K562 (cell line): ENCODE results near the gene RO60. TPM values are rescaled to one million over a fixed set of nuclear protein-coding genes. Genes with fewer than 3 reads are reported as not detected.

Source experiments
- ATAC-seq: fragments of 200-7000 bp; cut with Tn5 transposase; 3 replicates; pipeline ENCODE4 v1.9.1; 2020; ENCODE audit warnings: moderate library complexity
- BruUV-seq: library from RNA; stranded (reverse); fragments of 400-500 nt; replicated peaks from 2 replicates; lab custom pipeline; 2021; lab: Mats Ljungman, UMichigan
- CTCF ChIA-PET: fragments of 300-600 bp; formaldehyde crosslinking; extraction: SDS; loops from one replicate; lab custom pipeline; 2021; ENCODE audit warnings: low intra/inter-chr PET ratio; lab: Yijun Ruan, JAX
- POLR2A ChIA-PET: fragments of 300-600, 350-650 bp; sonication (Branson Sonifier 250); formaldehyde crosslinking; extraction: SDS; loops from one replicate; lab custom pipeline; 2021; ENCODE audit warnings: antibody characterized with exemption, inconsistent platforms; lab: Yijun Ruan, JAX
- DNase-seq, 4 experiments: peaks; one replicate each; pipeline versions ENCODE4 v3.0.0 to v3.0.0-alpha.2; 2011 to 2018; ENCODE audit warnings: low spot score in 3 of 4, mixed read lengths in 3 of 4; ENCODE audit errors: extremely low read depth in 1 of 4
- FAIRE-seq: peaks from 2 replicates; lab custom pipeline; 2011; peaks lifted over from hg19 to GRCh38; lab: Jason Lieb, UNC
- H2AFZ ChIP-seq: 2 replicates; pipeline ENCODE4 v1.6.0; 2011; ENCODE audit warnings: low read depth, low read length, control low read depth, inconsistent platforms
- H3K27ac ChIP-seq: fragments of 200-600 bp; 3 replicates; pipeline ENCODE4 v1.8.0; 2011; ENCODE audit warnings: low read depth, mild to moderate bottlenecking, control low read depth, inconsistent platforms, low read length, moderate library complexity, mixed read lengths; ENCODE audit errors: extremely low read depth
- H3K27me3 ChIP-seq, 2 experiments: fragments of 300-600 bp in 1 of 2; 2 replicates in 1 of 2; 3 replicates in 1 of 2; pipeline versions ENCODE4 v1.6.0 to v1.8.0; 2011; ENCODE audit warnings: inconsistent platforms in 2 of 2, low read length in 2 of 2, mild to moderate bottlenecking in 1 of 2, mixed read lengths in 1 of 2, moderate library complexity in 1 of 2; ENCODE audit not compliant: control insufficient read depth in 2 of 2, insufficient read depth in 2 of 2
- H3K36me3 ChIP-seq: fragments of 300-600 bp; 3 replicates; pipeline ENCODE4 v1.8.0; 2011; ENCODE audit warnings: mild to moderate bottlenecking, low read length, inconsistent platforms; ENCODE audit not compliant: control insufficient read depth, insufficient read depth
- H3K4me1 ChIP-seq, 2 experiments: fragments of 200-600 bp in 1 of 2; replicated peaks in 1 of 2; 2 replicates in 1 of 2; 3 replicates in 1 of 2; pipeline versions ENCODE4 v1.5.1 to v1.8.0; 2011; ENCODE audit warnings: inconsistent platforms in 2 of 2, low read length in 2 of 2, mild to moderate bottlenecking in 1 of 2, mixed read lengths in 1 of 2, moderate library complexity in 1 of 2; ENCODE audit not compliant: control insufficient read depth in 2 of 2, insufficient read depth in 2 of 2
- H3K4me2 ChIP-seq: 2 replicates; pipeline ENCODE4 v1.6.1; 2011; ENCODE audit warnings: low read length, control low read depth, inconsistent platforms, mixed read lengths; ENCODE audit not compliant: insufficient read depth
- H3K4me3 ChIP-seq: fragments of 200-600 bp; sonication (generic), shearing (Covaris generic); 2 replicates; pipeline ENCODE4 v1.5.1; 2016; ENCODE audit warnings: control low read depth, inconsistent platforms
- H3K79me2 ChIP-seq: fragments of 200-600 bp; 3 replicates; pipeline ENCODE4 v1.8.0; 2011; ENCODE audit warnings: low read length, inconsistent platforms; ENCODE audit not compliant: control insufficient read depth, insufficient read depth
- H3K9ac ChIP-seq, 2 experiments: 2 replicates each; pipeline versions ENCODE4 v1.6.0 to v1.6.1; 2011; ENCODE audit warnings: low read depth in 2 of 2, low read length in 2 of 2, control low read depth in 1 of 2, inconsistent platforms in 1 of 2, mild to moderate bottlenecking in 1 of 2, mixed read lengths in 1 of 2; ENCODE audit not compliant: insufficient read depth in 1 of 2
- H3K9me1 ChIP-seq: one replicate; pipeline ENCODE4 v1.6.0; 2011; ENCODE audit warnings: inconsistent platforms, mild to moderate bottlenecking, low read length, moderate library complexity; ENCODE audit not compliant: control insufficient read depth, insufficient read depth
- H3K9me3 ChIP-seq: replicated peaks from 2 replicates; pipeline ENCODE4 v1.5.1; 2011; ENCODE audit warnings: low read depth, low read length, inconsistent platforms; ENCODE audit not compliant: control insufficient read depth, insufficient read depth
- H4K20me1 ChIP-seq: replicated peaks from 2 replicates; pipeline ENCODE4 v1.6.1; 2011; ENCODE audit warnings: low read length, inconsistent platforms, mixed read lengths; ENCODE audit not compliant: control insufficient read depth, insufficient read depth
- CREB1 ChIP-seq, 2 experiments: sonication (generic) in 1 of 2; formaldehyde crosslinking in 1 of 2; IDR thresholded peaks; 2 replicates each; pipeline versions ENCODE4 v1.6.1 to v1.8.0; 2012 to 2022; ENCODE audit warnings: inconsistent platforms in 1 of 2, mild to moderate bottlenecking in 1 of 2, missing genetic modification reagents in 1 of 2, moderate library complexity in 1 of 2
- CREB5 ChIP-seq: fragments of 250-450 bp; sonication (Bioruptor Pico); IDR thresholded peaks from 2 replicates; pipeline ENCODE4 v1.5.0; 2020; ENCODE audit warnings: mild to moderate bottlenecking
- DMBX1 ChIP-seq: fragments of 250-450 bp; sonication (Bioruptor Pico); IDR thresholded peaks from 2 replicates; pipeline ENCODE4 v1.8.0; 2022; ENCODE audit warnings: inconsistent platforms, mild to moderate bottlenecking, moderate library complexity, borderline replicate concordance
- FIP1L1 ChIP-seq: fragments of 200-400 bp; formaldehyde crosslinking; IDR thresholded peaks from 2 replicates; pipeline ENCODE4 v1.6.1; 2018; ENCODE audit warnings: mild to moderate bottlenecking, low read depth, low read length; ENCODE audit not compliant: poor library complexity, severe bottlenecking
- JUN ChIP-seq, 2 experiments: sonication (generic) in 1 of 2; formaldehyde crosslinking in 1 of 2; IDR thresholded peaks; 2 replicates each; pipeline versions ENCODE4 v1.6.1 to v1.8.0; 2012 to 2022; ENCODE audit warnings: borderline replicate concordance in 2 of 2, mild to moderate bottlenecking in 2 of 2, improper control_type of control experiment in 1 of 2, low read depth in 1 of 2, low read length in 1 of 2, missing genetic modification reagents in 1 of 2
- KLF1 ChIP-seq: fragments of 450-650 bp; IDR thresholded peaks from 2 replicates; pipeline ENCODE4 v1.6.1; 2016; ENCODE audit warnings: missing genetic modification characterization, missing compliant biosample characterization
- KLF6 ChIP-seq: fragments of 250-450 bp; sonication (Bioruptor Pico); IDR thresholded peaks from 2 replicates; pipeline ENCODE4 v1.4.0; 2020; ENCODE audit warnings: mild to moderate bottlenecking, moderate library complexity, borderline replicate concordance
- NFXL1 ChIP-seq: fragments of 450-650 bp; formaldehyde crosslinking; IDR thresholded peaks from 2 replicates; pipeline ENCODE4 v1.4.0; 2021; ENCODE audit warnings: mild to moderate bottlenecking
- NR4A1 ChIP-seq, 2 experiments: fragments of 250-450 bp in 1 of 2; fragments of 450-650 bp in 1 of 2; sonication (Bioruptor Pico) in 1 of 2; IDR thresholded peaks; 2 replicates each; pipeline versions ENCODE4 v1.4.0 to v1.6.1; 2016 to 2020; ENCODE audit warnings: mild to moderate bottlenecking in 2 of 2, missing compliant biosample characterization in 1 of 2, missing genetic modification characterization in 1 of 2, moderate library complexity in 1 of 2
- POLR2B ChIP-seq: fragments of 450-650 bp; IDR thresholded peaks from 2 replicates; pipeline ENCODE4 v1.6.1; 2018; ENCODE audit warnings: low read depth; ENCODE audit not compliant: partially characterized antibody
- PTBP1 ChIP-seq: fragments of 200-400 bp; formaldehyde crosslinking; IDR thresholded peaks from 2 replicates; pipeline ENCODE4 v1.6.1; 2017; ENCODE audit warnings: low read depth, low read length
- RBBP5 ChIP-seq: fragments of 200-600 bp; sonication (generic); IDR thresholded peaks from 2 replicates; pipeline ENCODE4 v1.6.1; 2012; ENCODE audit warnings: borderline replicate concordance, mild to moderate bottlenecking, low read length, control low read depth, inconsistent platforms; ENCODE audit not compliant: insufficient read depth, poor library complexity, severe bottlenecking
- SMARCE1 ChIP-seq: fragments of 450-650 bp; IDR thresholded peaks from 2 replicates; pipeline ENCODE4 v1.7.1; 2016; ENCODE audit warnings: mild to moderate bottlenecking
- SP2 ChIP-seq: IDR thresholded peaks from 2 replicates; pipeline ENCODE4 v1.6.1; 2011; ENCODE audit warnings: mild to moderate bottlenecking, low read depth, low read length, moderate library complexity; ENCODE audit not compliant: poor library complexity, severe bottlenecking; ENCODE audit errors: extremely low read depth
- TCF15 ChIP-seq: fragments of 250-450 bp; sonication (Bioruptor Pico); IDR thresholded peaks from 2 replicates; pipeline ENCODE4 v1.8.0; 2022; ENCODE audit warnings: moderate library complexity, mild to moderate bottlenecking, inconsistent platforms
- XRCC4 ChIP-seq: IDR thresholded peaks from one replicate; pipeline ENCODE4 v1.6.1; 2011; ENCODE audit not compliant: insufficient read depth, insufficient read length; ENCODE audit errors: extremely low read depth
- ZNF263 ChIP-seq: sonication (generic); formaldehyde crosslinking; IDR thresholded peaks from 2 replicates; pipeline ENCODE4 v1.8.0; 2022; ENCODE audit warnings: mild to moderate bottlenecking, missing genetic modification reagents, borderline replicate concordance
- ZNF764 ChIP-seq: fragments of 250-450 bp; sonication (Bioruptor Pico); IDR thresholded peaks from 2 replicates; pipeline ENCODE4 v1.4.0; 2020; ENCODE audit warnings: low read depth, mild to moderate bottlenecking, moderate library complexity
- WGBS: fragments of 100-300 bp; shearing (Covaris generic); methylation state at CpG from one replicate; pipeline ENCODE4 v1.1.6; 2016; ENCODE audit warnings: low coverage, mixed read lengths; ENCODE audit not compliant: insufficient coverage; ENCODE audit errors: missing lambda C conversion rate; 5-methylcytosine and 5-hydroxymethylcytosine counted together
- in situ Hi-C: fragments of 300-500 bp; cut with MboI; formaldehyde crosslinking; loops from 4 replicates; pipeline ENCODE4 v1.15.0; 2018; ENCODE audit warnings: inconsistent platforms, mixed read lengths
- intact Hi-C: fragments of 100-400 bp; cut with micrococcal nuclease; formaldehyde crosslinking; loops from 2 replicates; pipeline ENCODE4 v1.14.2; 2022
- polyA plus RNA-seq, 8 experiments: library from polyadenylated mRNA; depleted of rRNA in 4 of 8; stranded (reverse) in 5 of 8; unstranded in 3 of 8; fragments of >200 nt; fragmentation: Nextera tagmentation in 2 of 8; fragmentation: Illumina TruSeq in 1 of 8; extraction: Ambion mirVana in 2 of 8; extraction: Trizol in 1 of 8; gene quantifications; 2 replicates each; pipeline versions ENCODE4 v1.2.1 to v1.2.3, GENCODE V29; 2011 to 2014; ENCODE audit warnings: inconsistent platforms in 1 of 8, missing spikeins in 1 of 8
- total RNA-seq, 7 experiments: library from RNA; depleted of rRNA in 6 of 7; stranded (reverse); fragments of >200 nt in 6 of 7; fragmentation: Illumina TruSeq in 2 of 7; extraction: Trizol in 2 of 7; gene quantifications; 2 replicates each; pipeline versions ENCODE4 v1.2.1 to v1.2.3, GENCODE V29; 2011 to 2021; ENCODE audit warnings: low replicate concordance in 1 of 7

The RO60 gene
- total and polyA plus RNA-seq, 9 of the 15 experiments (the other 6 are each of a cell fraction or from before 2014, with no cell fraction given) = 24.9 to 187 (median 101) TPM

GRCh38 chr1:193058529-193059281, 707 bp upstream of the RO60 start:
- BruUV-seq = TSS peak; percentile 60
- in situ Hi-C loops (no loop called here), intact Hi-C loops (loop anchor here (1.0 kb wide), 2 partner anchors 46 to 63 kb away; no protein-coding TSS in a partner anchor)
- H3K4me1 ChIP-seq = peaks cover 10 to 26% of the 10 kb centered on the region in 2 experiments; a peak in 4 of 5 replicates
- peak overlapping the region; percentile 94 for H3K27ac ChIP-seq
- under 1% methylated on average over 37 of the region's 37 CpGs for WGBS
- H3K4me3 ChIP-seq = peak overlapping the region; percentile 81
- no peaks in the 10 kb centered on the region for H3K27me3 ChIP-seq
- ChIA-PET POLR2A (interaction anchor here (0.5 to 3.2 kb wide), 27 partner anchors 8 to 248 kb away, joined by 3 to 26 read pairs (median 4); partner anchors contain the start of genes CDC73 and GLRX2), CTCF (no interaction called here)
- H2AFZ ChIP-seq = peak overlapping the region; percentile 73
- peaks cover 43% of the 10 kb centered on the region for H3K36me3 ChIP-seq
- peaks cover 98% of the 10 kb centered on the region for H3K79me2 ChIP-seq
- peak overlapping the region; percentile 96 to 98 for H3K9ac ChIP-seq
- H4K20me1 ChIP-seq = peaks cover 11% of the 10 kb centered on the region
- FAIRE-seq (peak; percentile 76), ATAC-seq (peak; percentile 48), DNase-seq (peak; percentile 51 to 84 (median 54))
- peaks cover 3% of the 10 kb centered on the region for H3K9me1 ChIP-seq
- H3K4me2 ChIP-seq = peak overlapping the region; percentile 100
- no peaks in the 10 kb centered on the region for H3K9me3 ChIP-seq
- no peak for TF ChIP-seq JUN (IDR thresholded peaks at IDR 0.05; ENCODE audit: borderline replicate concordance, low read depth, low read length)
- TF ChIP-seq JUN (CRISPR knock-in tag; IDR thresholded peaks at IDR 0.05; ENCODE audit: borderline replicate concordance) = peak; percentile 55; the same call in 1 of the 2 replicates
- peak; percentile 47; the same call in 1 of the 2 replicates for TF ChIP-seq KLF1
- TF ChIP-seq SMARCE1 = no peak
- TF ChIP-seq ZNF764 (CRISPR knock-in tag) = 0 out of 2 replicates have a peak, but pooled peaks have one; percentile 38
- TF ChIP-seq KLF6 (CRISPR knock-in tag) = peak; percentile 57; the same call in 1 of the 2 replicates
- peak; percentile 31 for TF ChIP-seq POLR2B
- TF ChIP-seq DMBX1 (CRISPR knock-in tag) = peak; percentile 54; the same call in 1 of the 2 replicates
- TF ChIP-seq XRCC4 = no peak
- no peak for TF ChIP-seq SP2
- TF ChIP-seq CREB5 (CRISPR knock-in tag) = no peak
- TF ChIP-seq FIP1L1 = no peak
- TF ChIP-seq PTBP1 = 0 out of 2 replicates have a peak, but pooled peaks have one; percentile 18
- TF ChIP-seq CREB1 (IDR thresholded peaks at IDR 0.05) = no peak
- TF ChIP-seq CREB1 (CRISPR knock-in tag; IDR thresholded peaks at IDR 0.05) = no peak
- 0 out of 2 replicates have a peak, but pooled peaks have one; percentile 58 for TF ChIP-seq TCF15 (CRISPR knock-in tag)
- peak; percentile 64 for TF ChIP-seq ZNF263 (CRISPR knock-in tag)
- 0 out of 2 replicates have a peak, but pooled peaks have one; percentile 40 for TF ChIP-seq NR4A1 (CRISPR knock-in tag; IDR thresholded peaks at IDR 0.05)
- TF ChIP-seq NR4A1 (tag; IDR thresholded peaks at IDR 0.05) = no peak
- 0 out of 2 replicates have a peak, but pooled peaks have one; percentile 58 for TF ChIP-seq NFXL1 (CRISPR knock-in tag)
- TF ChIP-seq RBBP5 = peak; percentile 22
